Lung (tissue), 12 donors: ENCODE results near the gene SPINT2. TPM values are rescaled to one million over a fixed set of nuclear protein-coding genes. Genes with fewer than 3 reads are reported as not detected.

ENCODE experiments used
- ATAC-seq: fragments of 200-7000 bp; cut with Tn5 transposase; one replicate; pipeline ENCODE4 v1.9.1; 2020; ENCODE audit warnings: moderate number of reproducible peaks; ENCODE audit not compliant: insufficient read depth, low FRiP score
- DNase-seq, 3 donors: peaks; one replicate each; pipeline ENCODE4 v3.0.0-alpha.2; 2013 to 2017
- H3K27ac ChIP-seq, 2 donors: one replicate each; pipeline ENCODE4 v1.5.1; 2013; ENCODE audit warnings: mild to moderate bottlenecking in 2 of 2, moderate library complexity in 2 of 2, control low read depth in 1 of 2, inconsistent platforms in 1 of 2, low read depth in 1 of 2, low read length in 1 of 2
- H3K27me3 ChIP-seq, 3 donors: one replicate each; pipeline ENCODE4 v1.5.1; 2013; ENCODE audit warnings: low read length in 2 of 3; ENCODE audit not compliant: control insufficient read depth in 3 of 3, insufficient read depth in 3 of 3
- H3K36me3 ChIP-seq, 4 donors: one replicate each; pipeline ENCODE4 v1.5.1; 2013; ENCODE audit warnings: low read length in 4 of 4, mild to moderate bottlenecking in 1 of 4, moderate library complexity in 1 of 4; ENCODE audit not compliant: control insufficient read depth in 4 of 4, insufficient read depth in 4 of 4
- H3K4me1 ChIP-seq, 5 donors: one replicate each; pipeline ENCODE4 v1.5.1; 2013; ENCODE audit warnings: low read length in 5 of 5, mild to moderate bottlenecking in 2 of 5, moderate library complexity in 1 of 5; ENCODE audit not compliant: control insufficient read depth in 5 of 5, insufficient read depth in 5 of 5
- H3K4me3 ChIP-seq: one replicate; pipeline ENCODE4 v1.5.1; 2013; ENCODE audit warnings: mild to moderate bottlenecking, control low read depth, moderate library complexity
- H3K9ac ChIP-seq, 2 donors: one replicate each; pipeline ENCODE4 v1.5.1; 2013; ENCODE audit warnings: low read length in 2 of 2, control low read depth in 1 of 2; ENCODE audit not compliant: insufficient read depth in 1 of 2
- H3K9me3 ChIP-seq, 4 donors: one replicate each; pipeline ENCODE4 v1.5.1; 2013; ENCODE audit warnings: low read length in 3 of 4, mild to moderate bottlenecking in 1 of 4, moderate library complexity in 1 of 4; ENCODE audit not compliant: control insufficient read depth in 4 of 4, insufficient read depth in 3 of 4
- CTCF ChIP-seq: IDR thresholded peaks from 2 replicates; pipeline ENCODE4 v1.5.1; 2012; ENCODE audit warnings: mild to moderate bottlenecking; ENCODE audit errors: control extremely low read depth, extremely low read depth
- WGBS, 2 donors: extraction: QIAGEN DNeasy Blood & Tissue Kit; methylation state at CpG; one replicate each; pipeline ENCODE4 v1.1.7; 2013; 5-methylcytosine and 5-hydroxymethylcytosine counted together
- polyA plus RNA-seq, 2 donors: library from polyadenylated mRNA; stranded (reverse); fragments of 200-250 nt; gene quantifications; one replicate each; pipeline ENCODE4 v1.2.1, GENCODE V29; 2013
- total RNA-seq, 2 donors: library from RNA; depleted of rRNA in 1 of 2; stranded (reverse); fragments of >200 nt in 1 of 2; gene quantifications; one replicate each; pipeline ENCODE4 v1.2.1, GENCODE V29; 2014 to 2021
- donor health status: control.
- donor health status: control.
- donor health status: Bipolar disorder and iron deficiency.
- donor health status: healthy.
- donor health status: DM: yes; HTN: yes; CAD: no.

Gene SPINT2
- total and polyA plus RNA-seq, 4 donors: 145 to 259 (median 247) TPM

DNA sequence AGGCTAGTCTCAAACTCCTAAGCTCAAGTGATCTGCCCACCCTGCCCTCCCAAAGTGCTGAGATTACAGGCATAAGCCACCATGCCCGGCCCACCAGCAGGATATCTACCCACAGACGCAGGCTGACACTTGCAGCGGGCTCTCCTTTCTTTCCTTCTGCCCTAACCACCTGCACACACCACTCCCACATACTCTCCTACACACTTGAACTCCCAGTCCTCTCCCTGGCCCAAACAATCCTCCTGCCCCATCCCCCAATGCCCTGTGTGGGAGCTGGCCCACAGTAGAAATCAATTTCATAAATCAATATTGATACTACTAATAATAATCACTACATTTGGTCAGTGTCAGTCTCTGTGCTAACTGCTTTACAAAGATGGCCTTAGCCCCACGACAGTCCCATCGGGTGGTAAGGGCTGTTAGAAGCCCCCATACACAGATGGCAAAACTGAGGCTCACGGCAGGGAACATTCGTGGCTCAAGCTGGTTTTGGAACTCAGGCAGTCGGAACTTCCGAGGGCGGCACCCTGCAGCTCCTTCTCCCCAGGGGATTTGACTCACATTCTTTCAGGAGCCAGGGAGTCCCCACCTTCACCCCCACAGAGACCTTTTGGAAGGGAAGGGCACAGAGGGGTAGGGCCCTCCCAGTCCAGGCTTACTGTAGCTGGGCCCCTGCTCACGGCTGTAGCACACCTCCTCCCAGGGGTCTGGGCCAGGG is 36.9 kb upstream of the SPINT2 start:
- DNase-seq (no peak), ATAC-seq (no peak)
- Histone ChIP-seq H3K27me3 (peaks cover 3 to 25% (median 4%) of the 10 kb centered on the region in 3 donors), H3K27ac (no peak overlapping the region), H3K9ac (no peak overlapping the region), H3K36me3 (no peaks in the 10 kb centered on the region), H3K9me3 (peaks cover 0 to 5% (median 0%) of the 10 kb centered on the region in 4 donors), H3K4me3 (no peak overlapping the region), H3K4me1 (peaks cover 0 to 15% (median 4%) of the 10 kb centered on the region in 5 donors)
- no peak for TF ChIP-seq CTCF
- WGBS, 2 donors: 51 to 53% methylated on average over 11 of the region's 11 CpGs

- Histone ChIP-seq H3K36me3 (no peaks in the 10 kb centered on the region), H3K27ac (no peak overlapping the region), H3K4me3 (no peak overlapping the region), H3K27me3 (peaks cover 3 to 22% (median 4%) of the 10 kb centered on the region in 3 donors), H3K4me1 (peaks cover 0 to 15% (median 4%) of the 10 kb centered on the region in 5 donors), H3K9me3 (peaks cover 0 to 5% (median 0%) of the 10 kb centered on the region in 4 donors), H3K9ac (no peak overlapping the region)
- no peak for TF ChIP-seq CTCF
- 11 to 17% methylated on average over 14 to 16 of the region's 16 CpGs for WGBS, 2 donors
- DNase-seq: no peak
- no peak for ATAC-seq
Measured at GRCh38 chr19:38228005-38228377, 36.4 kb upstream of the SPINT2 start.

DNA sequence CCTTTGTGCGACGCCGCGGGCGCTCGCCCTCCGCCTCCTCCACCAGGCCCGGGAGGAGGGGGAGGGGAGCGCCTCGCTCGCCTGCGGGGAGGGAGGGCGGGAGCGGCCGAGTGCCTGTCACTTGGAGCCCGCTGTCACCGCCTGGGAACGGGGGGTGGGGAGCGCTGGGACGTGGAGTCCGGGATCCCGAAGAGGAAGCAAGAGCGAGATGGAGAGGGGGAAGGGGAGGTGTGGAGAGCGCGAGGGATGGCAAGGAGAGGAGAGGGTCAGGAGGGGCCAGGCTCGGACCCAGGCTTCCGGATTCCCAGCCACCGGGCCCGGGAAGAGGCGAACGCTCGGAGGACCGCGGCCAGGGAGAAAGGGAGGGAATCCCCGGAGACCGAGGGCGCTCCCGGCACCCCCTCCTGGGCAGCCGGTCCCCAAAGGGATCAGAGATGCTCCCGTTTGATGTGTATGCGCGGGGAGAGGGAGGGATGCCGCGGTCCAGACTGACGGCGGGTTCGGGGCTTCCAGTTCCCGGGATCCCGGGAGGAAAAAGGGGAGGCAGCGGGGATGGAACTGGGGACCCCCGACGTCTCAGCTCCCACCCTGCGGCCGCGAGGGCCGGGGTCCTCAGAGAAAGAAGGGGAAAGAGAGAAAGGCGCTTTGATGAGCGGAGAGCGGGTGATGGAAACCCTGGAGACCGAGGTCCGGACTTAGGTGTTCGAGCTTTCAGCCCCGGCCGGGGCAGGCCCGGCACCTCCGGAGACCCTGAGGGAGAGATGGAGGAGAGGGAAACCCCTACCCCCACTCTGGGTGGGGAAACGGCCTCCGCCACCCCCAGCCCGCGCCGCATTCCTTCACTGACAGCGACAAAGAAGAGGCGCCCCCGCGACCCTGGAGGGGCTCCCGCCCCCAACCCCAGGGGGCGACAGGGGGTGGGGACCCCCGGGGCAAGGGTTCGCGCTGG is 35.6 kb upstream of the SPINT2 start:
- ATAC-seq: no peak
- peaks cover 0 to 19% (median 4%) of the 10 kb centered on the region in 3 donors for H3K27me3 ChIP-seq
- no peaks in the 10 kb centered on the region for H3K36me3 ChIP-seq
- H3K27ac ChIP-seq: no peak overlapping the region
- WGBS, 2 donors: 2 to 3% methylated on average over 67 to 80 of the region's 80 CpGs
- no peak overlapping the region for H3K4me3 ChIP-seq
- peaks cover 0 to 10% (median 4%) of the 10 kb centered on the region in 5 donors for H3K4me1 ChIP-seq
- H3K9ac ChIP-seq: no peak overlapping the region
- DNase-seq: peak in 1 of 3 donors; percentile 40
- TF ChIP-seq CTCF: no peak
- peaks cover 0 to 5% (median 0%) of the 10 kb centered on the region in 4 donors for H3K9me3 ChIP-seq
